ENCODE data around the gene VSNL1. TPM values are rescaled to one million over a fixed set of nuclear protein-coding genes. Genes with fewer than 3 reads are reported as not detected.

The VSNL1 gene
- total RNA-seq, 1 donor from 2014 or later, result 94.4 TPM

GRCh38 chr2:17638196-17638743, 97.8 kb downstream of the VSNL1 start:
- H3K4me3 ChIP-seq, result no peak overlapping the region
- H3K36me3 Mint-ChIP-seq, result no peaks in the 10 kb centered on the region
- H4K20me1 ChIP-seq (ENCODE audit: low read depth), result no peaks in the 10 kb centered on the region
- H3K27me3 Mint-ChIP-seq (ENCODE audit: insufficient read depth, low read depth), result peaks cover 2% of the 10 kb centered on the region
- H3K4me1 ChIP-seq, result no peaks in the 10 kb centered on the region
- H3K4me3 Mint-ChIP-seq, result no peak overlapping the region
- no peaks in the 10 kb centered on the region for H3K36me3 ChIP-seq
- peak overlapping the region; percentile 33 for H3K27ac Mint-ChIP-seq
- TF ChIP-seq EZH2 (IDR thresholded peaks at IDR 0.05) (no peak), CTCF (IDR thresholded peaks at IDR 0.05) (no peak), EZH2phosphoT487 (IDR thresholded peaks at IDR 0.05) (no peak)
- H3K9me3 Mint-ChIP-seq, result no peaks in the 10 kb centered on the region
- no peak overlapping the region for H3K4me2 ChIP-seq
- no peak overlapping the region for H3K27ac ChIP-seq
- no peak for DNase-seq (ENCODE audit: low spot score)
- peaks cover 18% of the 10 kb centered on the region for H3K4me1 Mint-ChIP-seq
- no peaks in the 10 kb centered on the region for H3K79me2 ChIP-seq (ENCODE audit: low read depth)
- no peaks in the 10 kb centered on the region for H3K27me3 ChIP-seq
- H3F3A ChIP-seq (ENCODE audit: low read depth), result no peaks in the 10 kb centered on the region
- no peak overlapping the region for H2AFZ ChIP-seq (replicated peaks)
- no peaks in the 10 kb centered on the region for H3K9me3 ChIP-seq (ENCODE audit: low read depth)
- H3K9ac ChIP-seq, result no peak overlapping the region

- H4K20me1 ChIP-seq (ENCODE audit: low read depth), result peaks cover 4% of the 10 kb centered on the region
- H3K27me3 Mint-ChIP-seq (ENCODE audit: insufficient read depth, low read depth), result no peaks in the 10 kb centered on the region
- TF ChIP-seq EZH2 (IDR thresholded peaks at IDR 0.05) (no peak), CTCF (IDR thresholded peaks at IDR 0.05) (no peak), EZH2phosphoT487 (IDR thresholded peaks at IDR 0.05) (no peak)
- H3K9ac ChIP-seq, result no peak overlapping the region
- no peaks in the 10 kb centered on the region for H3K36me3 Mint-ChIP-seq
- H3K79me2 ChIP-seq (ENCODE audit: low read depth), result no peaks in the 10 kb centered on the region
- no peak for DNase-seq (ENCODE audit: low spot score)
- H3K4me3 Mint-ChIP-seq, result no peak overlapping the region
- H3F3A ChIP-seq (ENCODE audit: low read depth), result peaks cover 2% of the 10 kb centered on the region
- no peak overlapping the region for H2AFZ ChIP-seq (replicated peaks)
- H3K27me3 ChIP-seq, result no peaks in the 10 kb centered on the region
- no peaks in the 10 kb centered on the region for H3K4me1 ChIP-seq
- no peak overlapping the region for H3K4me3 ChIP-seq
- no peak overlapping the region for H3K27ac ChIP-seq
- H3K27ac Mint-ChIP-seq, result no peak overlapping the region
- H3K36me3 ChIP-seq, result no peaks in the 10 kb centered on the region
- H3K4me2 ChIP-seq, result no peak overlapping the region
- no peaks in the 10 kb centered on the region for H3K9me3 Mint-ChIP-seq
- peaks cover 15% of the 10 kb centered on the region for H3K4me1 Mint-ChIP-seq
- no peaks in the 10 kb centered on the region for H3K9me3 ChIP-seq (ENCODE audit: low read depth)
Measured at GRCh38 chr2:17640406-17640805, 99.9 kb downstream of the VSNL1 start.

GRCh38 chr2:17643031-17643615, 102.6 kb downstream of the VSNL1 start:
- Histone ChIP-seq H3K36me3 (no peaks in the 10 kb centered on the region), H3K79me2 (ENCODE audit: low read depth) (peaks cover 8% of the 10 kb centered on the region), H3F3A (ENCODE audit: low read depth) (peaks cover 6% of the 10 kb centered on the region), H3K4me1 (no peaks in the 10 kb centered on the region), H3K9me3 (ENCODE audit: low read depth) (no peaks in the 10 kb centered on the region), H2AFZ (replicated peaks) (no peak overlapping the region), H3K27ac (no peak overlapping the region), H3K27me3 (no peaks in the 10 kb centered on the region), H3K4me2 (no peak overlapping the region), H3K4me3 (no peak overlapping the region), H4K20me1 (ENCODE audit: low read depth) (peaks cover 14% of the 10 kb centered on the region), H3K9ac (no peak overlapping the region)
- Mint-ChIP-seq H3K4me3 (no peak overlapping the region), H3K4me1 (peaks cover under 1% of the 10 kb centered on the region), H3K9me3 (no peaks in the 10 kb centered on the region), H3K36me3 (no peaks in the 10 kb centered on the region), H3K27me3 (ENCODE audit: insufficient read depth, low read depth) (no peaks in the 10 kb centered on the region), H3K27ac (no peak overlapping the region)
- no peak for DNase-seq (ENCODE audit: low spot score)
- TF ChIP-seq EZH2phosphoT487 (IDR thresholded peaks at IDR 0.05) (no peak), CTCF (IDR thresholded peaks at IDR 0.05) (no peak), EZH2 (IDR thresholded peaks at IDR 0.05) (no peak)
